Right lobe of liver (tissue), 4 donors: ENCODE data around the gene KSR2.

Experiments used
- POLR2A ChIP-seq: fragments of 450-650 bp; IDR thresholded peaks from one replicate; pipeline ENCODE4 v1.6.1; 2017; ENCODE audit warnings: antibody characterized with exemption, mild to moderate bottlenecking
- TF ChIP-seq, protein P1 (sequence below), 4 donors: fragments of 200-600 bp in 3 of 4; fragments of 450-650 bp in 1 of 4; IDR thresholded peaks; one replicate each; pipeline versions ENCODE4 v1.5.1 to v1.8.0; 2016 to 2022; ENCODE audit warnings: antibody characterized with exemption in 4 of 4, mild to moderate bottlenecking in 2 of 4
- donor health status: DM: no; HTN: no; CAD: no.
- donor health status: DM: no; HTN: no; CAD: no.
- donor health status: DM: no; HTN: yes; CAD: no.

DNA sequence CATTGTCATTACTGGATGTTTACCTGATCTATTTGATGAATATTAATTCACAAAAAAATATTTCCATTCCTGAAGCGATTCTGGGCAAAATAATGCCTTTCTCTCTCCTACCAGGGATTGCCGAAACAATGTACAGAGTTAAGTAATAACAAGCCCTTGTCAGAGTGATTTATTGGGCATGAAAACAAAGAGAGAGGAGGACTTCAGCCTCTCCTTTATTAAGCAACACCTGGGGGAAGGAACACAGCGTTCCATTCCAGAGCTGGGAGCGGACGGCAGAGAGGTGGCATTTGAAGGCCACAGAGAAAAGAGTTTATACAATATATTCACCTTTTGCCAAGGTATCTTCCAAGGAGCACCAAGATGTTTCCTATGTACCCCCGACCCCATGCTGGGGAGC lies 165.8 kb downstream of the KSR2 start:
- TF ChIP-seq, protein P1, sequence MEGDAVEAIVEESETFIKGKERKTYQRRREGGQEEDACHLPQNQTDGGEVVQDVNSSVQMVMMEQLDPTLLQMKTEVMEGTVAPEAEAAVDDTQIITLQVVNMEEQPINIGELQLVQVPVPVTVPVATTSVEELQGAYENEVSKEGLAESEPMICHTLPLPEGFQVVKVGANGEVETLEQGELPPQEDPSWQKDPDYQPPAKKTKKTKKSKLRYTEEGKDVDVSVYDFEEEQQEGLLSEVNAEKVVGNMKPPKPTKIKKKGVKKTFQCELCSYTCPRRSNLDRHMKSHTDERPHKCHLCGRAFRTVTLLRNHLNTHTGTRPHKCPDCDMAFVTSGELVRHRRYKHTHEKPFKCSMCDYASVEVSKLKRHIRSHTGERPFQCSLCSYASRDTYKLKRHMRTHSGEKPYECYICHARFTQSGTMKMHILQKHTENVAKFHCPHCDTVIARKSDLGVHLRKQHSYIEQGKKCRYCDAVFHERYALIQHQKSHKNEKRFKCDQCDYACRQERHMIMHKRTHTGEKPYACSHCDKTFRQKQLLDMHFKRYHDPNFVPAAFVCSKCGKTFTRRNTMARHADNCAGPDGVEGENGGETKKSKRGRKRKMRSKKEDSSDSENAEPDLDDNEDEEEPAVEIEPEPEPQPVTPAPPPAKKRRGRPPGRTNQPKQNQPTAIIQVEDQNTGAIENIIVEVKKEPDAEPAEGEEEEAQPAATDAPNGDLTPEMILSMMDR (IDR thresholded peaks at IDR 0.05), result no peak
- TF ChIP-seq POLR2A, result no peak
